Right renal pelvis (tissue), 4 donors: ENCODE results near the gene EZH1. TPM values are rescaled to one million over a fixed set of nuclear protein-coding genes. Genes with fewer than 3 reads are reported as not detected.
"Not testable (repeated sequence)": the region's sequence is repeated elsewhere in the genome, so short reads cannot be mapped to it uniquely, and the experiment has no call there.

Experiments
- DNase-seq, 4 donors: peaks; one replicate each; pipeline ENCODE4 v3.0.0-alpha.2; 2013; ENCODE audit warnings: low read depth in 4 of 4, low spot score in 3 of 4, missing footprints in 1 of 4
- polyA plus RNA-seq, 4 donors: library from polyadenylated mRNA; unstranded; fragments of 120-200 nt; gene quantifications; one replicate each; pipeline ENCODE4 v1.2.1, GENCODE V29; 2013; ENCODE audit not compliant: insufficient read length in 4 of 4

The EZH1 gene
- polyA plus RNA-seq, 4 donors: 37.0 to 50.2 (median 45.4) TPM

GRCh38 chr17:42773290-42774035 lies 28.6 kb upstream of the EZH1 start, which contains the start of gene VPS25:
Gene VPS25 (plus strand): TSS chr17:42773449. CDS start chr17:42773476, 27 bp downstream.
- peak; percentile 65 to 69 (median 67) for DNase-seq

- DNase-seq: no peak
Observed at GRCh38 chr17:42772945-42773289, 28.1 kb upstream of the EZH1 start.

- DNase-seq: not testable (repeated sequence)
Observed at GRCh38 chr17:42769964-42770363, 25.1 kb upstream of the EZH1 start.

GRCh38 chr17:42768006-42768405 lies 23.2 kb upstream of the EZH1 start:
- not testable (repeated sequence) for DNase-seq

- no peak for DNase-seq
Observed at GRCh38 chr17:42767512-42767911, 22.7 kb upstream of the EZH1 start.

- DNase-seq: no peak
Observed at GRCh38 chr17:42766124-42766523, 21.3 kb upstream of the EZH1 start.

GRCh38 chr17:42761638-42762037 lies 16.8 kb upstream of the EZH1 start:
- DNase-seq: no peak

- no peak for DNase-seq
Observed at GRCh38 chr17:42760652-42761581, 16.1 kb upstream of the EZH1 start, which contains the start of gene RAMP2. Gene RAMP2 (plus strand): TSS chr17:42761227. CDS start chr17:42761262, 35 bp downstream.

GRCh38 chr17:42759982-42760651 lies 15.3 kb upstream of the EZH1 start:
- DNase-seq: no peak

GRCh38 chr17:42754782-42755181 lies 9.9 kb upstream of the EZH1 start:
- no peak for DNase-seq

- DNase-seq: no peak
Observed at GRCh38 chr17:42751628-42752027, 6.8 kb upstream of the EZH1 start.

GRCh38 chr17:42750739-42751344 lies 6.0 kb upstream of the EZH1 start:
- no peak for DNase-seq

GRCh38 chr17:42748908-42749798 lies 4.3 kb upstream of the EZH1 start:
- DNase-seq: no peak

- no peak for DNase-seq
Observed at GRCh38 chr17:42748202-42748907, 3.5 kb upstream of the EZH1 start.

GRCh38 chr17:42744283-42744805 lies 496 bp downstream of the EZH1 start:
- DNase-seq: peak in 3 of 4 donors; percentile 18 to 34 (median 28)

GRCh38 chr17:42743595-42744282 lies 1.1 kb downstream of the EZH1 start:
- DNase-seq: no peak

GRCh38 chr17:42742916-42743315 lies 1.9 kb downstream of the EZH1 start:
- DNase-seq: not testable (repeated sequence)

GRCh38 chr17:42740699-42741098 lies 4.1 kb downstream of the EZH1 start:
- no peak for DNase-seq
